ENCODE data around the gene ELF2.
A peak's percentile ranks its signal among the peaks of the same experiment; 100 is the strongest.
"Not testable (repeated sequence)": the region's sequence is repeated elsewhere in the genome, so short reads cannot be mapped to it uniquely, and the experiment has no call there.

ELF2 gene

GRCh38 chr4:139177049-139177868 lies at the start of gene ELF2:
Gene ELF2, minus strand, starts transcription at chr4:139177218. Its CDS starts 39,517 bp downstream, at chr4:139137701.
- DNase-seq = peak; percentile 94

GRCh38 chr4:139223682-139224317 lies 46.8 kb upstream of the ELF2 start:
- DNase-seq = no peak

DNA sequence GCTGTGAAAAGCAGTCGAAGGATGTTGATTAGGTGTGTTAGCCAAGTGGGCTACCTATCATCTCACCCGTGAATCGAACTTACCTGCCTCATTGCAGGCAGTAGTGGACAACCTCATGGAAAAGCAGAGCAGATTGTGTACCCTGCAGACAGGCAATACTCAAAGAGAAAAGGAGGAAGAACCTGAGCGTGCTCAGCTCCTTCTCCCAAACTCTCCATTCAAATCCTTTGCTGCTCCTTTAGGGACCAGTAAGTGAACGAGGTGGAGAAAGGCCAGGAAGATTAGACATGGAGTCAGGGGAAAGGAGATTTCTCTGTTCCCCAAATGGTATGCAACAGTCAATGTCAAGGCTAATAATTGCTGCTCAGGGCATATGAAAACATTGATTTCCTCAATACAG lies 45.2 kb upstream of the ELF2 start:
- DNase-seq = no peak

GRCh38 chr4:139221687-139222086 lies 44.7 kb upstream of the ELF2 start:
- no peak for DNase-seq

GRCh38 chr4:139219450-139220055 lies 42.5 kb upstream of the ELF2 start:
- DNase-seq = no peak

DNA sequence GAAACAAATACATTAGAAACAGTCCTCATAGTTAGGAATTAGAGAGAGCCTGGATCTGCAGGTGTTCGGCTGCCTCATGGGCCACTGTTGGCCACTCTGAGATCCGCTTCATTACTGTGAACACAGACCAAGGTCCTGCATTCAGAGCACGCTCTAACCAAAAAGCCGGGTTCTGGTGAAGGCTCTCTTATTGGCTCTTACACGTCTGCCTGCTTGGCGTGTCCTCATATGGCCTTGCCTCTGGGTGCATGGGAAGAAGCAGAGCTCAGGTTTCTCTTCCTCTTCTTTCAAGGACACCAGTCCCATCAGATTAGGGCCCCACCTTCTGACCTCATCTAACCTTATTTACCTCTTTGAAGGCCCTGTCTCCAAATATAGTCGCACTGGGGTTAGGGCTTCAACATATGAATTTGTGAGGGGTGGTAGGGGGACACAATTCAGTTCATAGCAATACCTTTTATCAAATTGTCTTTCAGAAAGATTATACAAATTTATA lies 37.1 kb upstream of the ELF2 start:
- DNase-seq = no peak

DNA sequence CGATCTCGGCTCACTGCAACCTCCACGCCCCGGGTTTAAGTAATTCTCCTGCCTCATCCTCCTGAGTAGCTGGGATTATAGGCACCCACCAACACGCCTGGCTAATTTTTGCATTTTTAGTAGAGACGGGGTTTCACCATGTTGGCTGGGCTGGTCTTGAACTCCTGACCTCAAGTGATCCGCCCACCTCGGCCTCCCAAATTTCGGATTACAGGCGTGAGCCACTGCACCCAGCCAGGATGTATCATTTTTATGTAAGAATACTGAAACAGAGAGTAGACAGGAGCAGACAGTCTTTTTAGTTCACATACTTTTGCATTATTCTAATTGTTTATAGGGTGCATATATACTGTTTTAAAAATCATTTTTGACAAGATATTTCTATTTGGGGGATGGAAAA lies 36.6 kb upstream of the ELF2 start:
- not testable (repeated sequence) for DNase-seq

DNA sequence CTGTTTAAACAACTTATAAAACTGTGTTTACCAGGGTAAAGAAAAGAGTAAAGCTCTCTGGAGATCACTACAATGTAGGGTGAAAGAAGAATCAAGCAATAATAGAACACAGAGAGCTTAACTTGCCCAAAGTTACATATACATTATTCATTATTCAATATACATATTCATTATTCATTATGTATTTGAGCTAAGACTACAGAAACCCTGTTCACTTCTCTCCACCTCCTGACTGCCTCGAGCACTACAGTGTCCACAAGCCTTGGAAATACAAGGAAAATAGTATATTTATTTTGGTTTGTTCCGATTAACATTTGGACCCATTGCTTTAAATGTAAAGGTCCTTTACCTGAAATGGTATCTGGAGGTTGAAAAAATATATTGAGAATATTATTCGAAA lies 35.9 kb upstream of the ELF2 start:
- DNase-seq = no peak

- no peak for DNase-seq
These were observed 33.5 kb upstream of the ELF2 start for GRCh38 chr4:139210486-139210885.

- DNase-seq = no peak
These were observed 32.5 kb upstream of the ELF2 start for GRCh38 chr4:139209470-139210063.

DNA sequence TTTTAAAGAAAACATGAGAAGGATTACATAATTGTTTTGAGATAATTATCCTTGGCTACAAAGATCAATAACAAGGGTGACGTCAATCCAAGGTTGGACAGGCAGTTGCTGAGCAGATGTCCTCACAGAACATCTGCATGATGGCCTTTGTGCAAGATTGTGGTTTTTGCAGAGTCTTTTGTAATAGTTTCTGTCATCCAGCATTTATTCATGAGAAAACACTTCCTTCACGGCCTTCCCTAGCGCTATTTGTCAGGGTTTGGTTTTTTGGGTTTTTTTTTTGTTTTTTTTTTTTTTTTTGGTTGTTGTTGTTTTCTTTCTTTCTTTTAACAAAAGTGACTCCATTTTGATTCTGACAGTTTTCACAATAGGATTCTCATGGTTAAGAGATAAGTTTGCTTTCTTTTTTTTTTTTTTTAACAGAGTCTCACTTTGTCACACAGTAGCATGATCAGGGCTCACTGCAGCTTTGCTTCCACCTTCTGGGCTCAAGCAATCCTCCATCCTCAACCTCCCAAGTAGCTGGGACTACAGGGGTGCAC lies 31.5 kb upstream of the ELF2 start:
- DNase-seq = no peak

DNA sequence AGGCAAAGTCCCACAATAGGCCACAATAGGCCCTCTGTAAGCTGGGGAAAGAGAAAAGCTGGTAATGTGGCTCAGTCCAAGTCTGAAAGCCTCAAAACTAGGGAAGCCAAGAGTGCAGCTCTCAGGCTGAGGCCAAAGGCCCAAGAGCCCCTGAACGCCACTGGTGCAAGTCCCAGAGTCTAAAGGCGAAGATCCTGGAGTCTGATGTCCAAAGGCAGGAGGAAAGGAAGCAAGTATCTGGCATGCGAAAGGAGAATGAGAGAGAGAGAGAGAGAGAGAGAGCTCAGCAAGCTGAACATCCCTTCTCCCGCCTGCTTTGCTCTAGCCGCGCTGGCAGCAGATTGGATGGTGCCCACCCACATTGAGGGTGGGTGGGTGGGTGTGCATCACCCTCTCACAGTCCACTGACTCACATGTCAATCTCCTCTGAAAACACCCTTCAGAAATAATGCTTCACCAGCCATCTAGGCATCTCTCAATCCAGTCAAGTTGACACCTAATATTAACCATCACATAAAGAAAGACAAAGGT lies 30.9 kb upstream of the ELF2 start:
- no peak for DNase-seq

DNA sequence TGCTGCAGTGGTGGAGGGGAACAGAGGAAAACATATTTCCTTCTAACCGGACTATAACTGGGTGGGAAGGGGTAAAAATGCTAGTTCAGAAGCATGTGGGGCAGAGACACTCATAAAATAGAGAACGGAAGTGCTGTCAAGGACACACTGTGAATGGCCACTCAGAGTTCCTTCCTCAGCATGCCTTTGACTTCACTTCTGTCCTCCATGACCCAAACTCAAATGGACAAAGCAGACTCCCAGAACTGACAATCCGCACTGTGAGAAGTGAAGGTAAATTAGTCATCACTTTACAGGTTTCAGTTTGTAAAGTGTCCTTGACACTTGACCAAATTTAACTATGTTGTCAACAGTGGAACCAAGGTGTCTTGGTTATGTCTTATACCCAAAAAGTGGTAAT lies 30.2 kb upstream of the ELF2 start:
- DNase-seq = no peak

DNA sequence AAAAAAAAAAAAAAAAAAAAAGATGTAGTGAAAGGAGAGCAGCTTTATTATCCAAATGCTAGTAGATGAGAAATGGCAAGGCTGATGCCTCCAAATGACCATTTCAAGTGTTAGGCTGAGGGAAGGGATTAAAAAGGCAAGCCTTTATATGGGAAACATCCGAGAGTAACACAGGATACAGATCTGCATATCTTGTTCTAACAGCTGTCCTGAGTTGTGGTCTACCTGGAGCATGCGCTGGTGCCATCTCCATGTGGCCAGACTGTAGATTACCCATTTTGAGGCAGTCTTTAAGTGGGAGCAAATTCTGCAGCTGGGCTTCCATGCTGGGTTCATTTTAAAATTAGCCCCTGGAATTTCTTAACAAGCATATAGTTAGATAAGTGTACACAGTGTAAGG lies 26.0 kb upstream of the ELF2 start:
- no peak for DNase-seq

DNA sequence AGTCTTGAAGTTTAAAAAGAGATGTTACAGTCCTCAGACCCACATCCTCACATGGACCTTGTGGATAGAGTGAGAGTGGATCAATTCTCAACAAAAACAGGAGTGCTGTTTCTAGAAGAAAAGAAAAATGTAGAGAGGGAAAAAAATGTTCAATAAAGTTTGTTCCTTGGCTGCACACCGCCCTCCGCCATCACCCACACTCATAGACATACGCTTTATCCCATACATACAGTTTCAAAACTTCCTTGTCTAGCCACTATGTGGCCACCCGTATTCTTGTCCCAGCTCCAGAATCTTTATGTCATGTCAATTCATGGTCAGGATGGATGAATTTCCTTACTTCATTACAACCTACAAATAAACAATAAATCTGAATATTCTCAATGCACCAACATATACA lies 23.5 kb upstream of the ELF2 start:
- no peak for DNase-seq

- no peak for DNase-seq
These were observed 23.1 kb upstream of the ELF2 start for GRCh38 chr4:139200102-139200501.

GRCh38 chr4:139197214-139197613 lies 20.2 kb upstream of the ELF2 start:
- DNase-seq = not testable (repeated sequence)

DNA sequence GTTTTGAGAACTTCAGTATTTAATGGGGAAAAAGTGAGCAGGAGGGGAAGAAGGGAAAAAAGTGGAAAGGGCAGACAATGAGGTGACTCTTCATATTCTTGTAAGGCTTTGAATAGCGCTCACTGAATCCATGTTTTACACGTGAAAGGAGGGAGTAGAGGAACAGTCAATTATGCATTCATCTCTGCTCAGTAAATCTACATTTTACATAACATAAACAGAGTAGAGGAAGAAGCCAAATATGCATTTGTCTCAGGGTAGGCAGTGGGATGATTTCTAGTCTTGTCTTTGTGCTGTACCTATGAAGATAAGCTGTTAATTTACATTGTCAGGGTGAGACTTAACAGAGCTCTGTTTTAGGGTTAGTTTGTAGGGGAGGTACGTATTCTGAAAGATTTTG lies 19.4 kb upstream of the ELF2 start:
- DNase-seq = no peak

- DNase-seq = no peak
These were observed 14.4 kb upstream of the ELF2 start for GRCh38 chr4:139191373-139191772.

DNA sequence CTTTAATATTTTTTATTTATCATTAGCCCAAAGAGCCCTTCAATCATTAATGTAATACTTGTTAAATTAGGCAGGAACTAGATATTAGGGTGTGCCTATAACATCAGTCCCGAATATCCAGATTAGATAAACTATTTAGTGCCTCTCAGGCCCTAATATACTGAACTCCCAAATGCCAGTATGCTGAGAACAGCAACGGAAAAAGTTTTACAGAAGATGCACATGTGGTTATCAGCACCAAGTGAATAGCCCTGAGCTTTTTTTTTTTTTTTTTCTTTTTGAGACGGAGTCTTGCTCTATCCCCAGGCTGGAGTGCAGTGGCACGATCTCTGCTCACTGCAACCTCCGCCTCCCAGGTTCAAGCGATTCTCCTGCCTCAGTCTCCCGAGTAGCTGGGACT lies 13.0 kb upstream of the ELF2 start:
- no peak for DNase-seq

DNA sequence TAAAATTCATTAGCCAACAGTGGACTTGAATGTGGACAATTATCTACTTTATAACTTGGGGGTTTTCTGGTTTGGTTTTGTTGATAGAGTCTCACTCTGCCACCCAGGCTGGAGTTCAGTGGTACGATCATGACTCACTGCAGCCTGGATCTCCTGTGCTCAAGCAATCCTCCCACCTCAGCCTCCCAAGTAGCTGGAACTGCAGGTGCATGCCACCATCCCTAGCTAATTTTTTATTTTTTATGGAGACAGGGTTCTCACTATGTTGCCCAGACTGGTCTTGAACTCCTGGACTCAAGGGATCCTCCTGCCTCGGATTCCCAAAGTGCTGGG lies 12.4 kb upstream of the ELF2 start:
- no peak for DNase-seq

- DNase-seq = no peak
These were observed 11.8 kb upstream of the ELF2 start for GRCh38 chr4:139188648-139189416.
